Inflammatory macrophage treated with lipopolysaccharide for 4 hours (primary cell): ENCODE measurements around the gene RBFOX1.

Experiments used
- DNase-seq: peaks from one replicate; pipeline ENCODE4 v3.0.0-alpha.2; 2020

Gene RBFOX1

DNA sequence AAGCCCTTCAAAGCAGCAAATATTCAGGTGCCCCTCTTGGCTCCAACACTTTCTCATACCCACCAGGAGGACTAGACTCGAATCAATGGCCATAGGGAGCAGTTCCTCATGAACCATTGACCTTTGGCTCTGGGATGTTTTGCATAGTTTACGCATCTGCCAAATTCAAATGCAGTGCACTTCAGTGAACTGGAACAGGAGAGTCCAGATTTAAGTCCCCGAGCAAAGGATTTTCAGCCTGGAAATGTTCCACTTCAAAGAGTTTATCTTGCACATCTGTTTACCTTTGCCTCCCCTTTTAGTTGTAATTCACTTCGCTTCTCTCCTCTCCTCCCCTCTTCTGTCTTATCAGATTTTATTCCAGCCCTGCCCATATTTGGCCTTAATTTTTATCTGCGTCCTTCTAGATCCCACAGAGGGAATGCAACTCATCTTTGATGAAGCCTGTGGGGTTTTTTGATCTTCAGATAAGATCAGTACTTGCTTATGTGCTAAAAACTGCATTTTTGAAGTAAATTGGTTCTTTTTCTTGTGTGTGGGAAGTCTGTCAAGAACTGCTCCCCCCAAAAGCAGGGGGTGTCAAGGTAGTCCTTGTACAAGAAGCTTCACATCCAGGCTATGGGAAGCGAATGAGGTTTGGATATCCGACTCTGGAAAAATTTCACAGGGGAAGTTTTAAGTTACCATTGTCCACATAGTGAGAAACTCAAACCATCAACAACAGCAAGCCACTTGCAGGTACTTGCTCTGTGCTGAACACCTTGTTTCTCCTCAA, 281.6 kb downstream of the RBFOX1 start:
- DNase-seq = no peak

DNA sequence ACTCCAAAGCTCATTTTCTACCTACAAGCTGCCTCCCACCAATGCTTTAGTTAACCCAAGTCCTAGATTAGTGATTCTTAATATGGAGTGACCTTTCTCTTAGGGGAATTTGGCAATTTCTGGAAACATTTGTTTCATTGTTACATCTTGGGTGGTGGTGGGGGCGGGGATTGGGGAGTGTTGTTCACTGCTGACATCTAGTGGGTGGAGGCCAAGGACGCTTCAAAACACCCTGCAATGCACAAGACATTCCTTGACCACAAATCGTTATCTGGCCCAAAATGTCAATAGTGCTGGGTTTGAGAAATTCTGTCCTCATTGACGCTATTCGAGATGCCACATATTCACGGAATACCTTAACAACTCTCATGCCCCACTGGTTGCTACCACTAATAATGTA, 282.9 kb downstream of the RBFOX1 start:
- DNase-seq = no peak

DNA sequence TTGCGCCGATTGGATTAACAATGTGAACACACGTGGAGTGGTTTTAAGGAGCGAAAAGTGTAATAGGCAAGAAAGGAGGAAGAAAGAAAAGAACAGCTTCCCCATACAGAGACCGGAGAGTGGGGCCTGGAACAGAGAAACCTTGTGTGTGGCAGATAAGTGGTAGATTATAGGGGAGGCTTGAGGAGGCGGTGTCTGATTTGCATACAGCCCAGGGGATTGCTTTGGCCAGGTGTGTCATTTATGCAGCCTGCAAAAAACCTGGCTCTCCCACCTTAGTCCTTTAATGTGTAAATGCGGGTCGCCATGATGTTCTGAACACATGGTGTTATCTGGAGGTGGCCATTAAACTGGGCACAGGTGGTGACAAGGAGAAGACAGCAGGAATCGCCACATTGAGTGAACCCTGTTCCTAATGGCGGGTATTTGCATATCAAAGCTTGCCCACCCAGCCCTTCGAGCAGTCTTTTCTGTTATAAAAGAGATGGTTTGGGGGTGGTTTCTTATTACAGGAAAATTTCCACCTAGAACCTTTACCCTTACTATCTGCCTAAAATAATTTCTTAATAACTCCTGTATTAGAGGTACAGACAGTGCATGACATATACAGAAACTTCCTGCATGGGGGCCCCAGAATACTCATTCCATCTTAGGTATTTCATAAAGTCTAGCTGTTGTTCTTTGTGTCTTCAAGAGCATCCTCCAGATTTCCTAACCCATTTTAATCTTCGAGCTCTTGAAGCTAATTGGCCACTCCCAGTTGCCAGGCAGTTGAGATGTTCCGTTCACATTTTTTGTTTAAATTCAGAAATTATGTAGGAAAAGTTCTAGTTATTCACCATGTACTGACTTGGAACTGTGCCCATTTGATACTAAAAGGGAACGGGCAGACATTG, 292.5 kb downstream of the RBFOX1 start:
- no peak for DNase-seq

DNA sequence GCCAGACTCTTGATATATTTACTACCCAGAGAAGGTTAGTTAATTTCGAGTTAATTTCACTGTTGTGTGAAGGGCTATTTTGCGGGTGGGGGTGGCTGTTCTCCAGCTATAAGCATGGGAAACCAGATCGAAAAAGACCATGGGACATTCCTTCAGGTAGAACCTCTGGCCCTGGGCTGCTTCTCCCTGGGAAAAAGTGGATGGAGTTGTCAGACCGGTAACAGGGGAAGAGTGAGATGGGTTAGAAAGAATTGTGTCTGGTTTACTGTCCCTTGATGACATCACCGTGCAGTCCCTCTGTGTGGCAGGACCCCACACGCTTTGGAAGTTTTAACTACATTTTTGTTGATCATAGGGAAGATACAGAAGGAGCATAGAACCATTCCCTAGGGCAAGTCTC, 296.3 kb downstream of the RBFOX1 start:
- DNase-seq = no peak

DNA sequence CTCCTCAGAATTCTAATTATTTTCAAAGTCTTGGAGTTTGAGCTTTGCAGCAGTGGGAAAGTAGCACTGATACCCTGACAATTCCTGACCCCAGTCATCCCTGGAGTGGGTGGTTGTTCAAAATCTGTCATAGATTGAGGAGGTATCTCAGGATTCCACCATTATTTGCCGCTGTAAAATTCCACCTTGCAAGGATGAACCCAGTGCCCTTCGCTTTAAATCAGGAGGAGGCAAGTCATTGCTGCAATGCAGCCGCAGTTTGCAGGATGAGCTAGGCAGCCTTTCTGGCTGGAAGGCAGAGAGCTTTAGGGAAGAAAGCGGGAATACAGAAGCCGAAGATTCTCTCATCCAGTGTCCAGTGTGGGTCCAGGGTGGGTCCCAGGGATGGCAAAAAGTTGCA, 296.9 kb downstream of the RBFOX1 start:
- DNase-seq = no peak

DNA sequence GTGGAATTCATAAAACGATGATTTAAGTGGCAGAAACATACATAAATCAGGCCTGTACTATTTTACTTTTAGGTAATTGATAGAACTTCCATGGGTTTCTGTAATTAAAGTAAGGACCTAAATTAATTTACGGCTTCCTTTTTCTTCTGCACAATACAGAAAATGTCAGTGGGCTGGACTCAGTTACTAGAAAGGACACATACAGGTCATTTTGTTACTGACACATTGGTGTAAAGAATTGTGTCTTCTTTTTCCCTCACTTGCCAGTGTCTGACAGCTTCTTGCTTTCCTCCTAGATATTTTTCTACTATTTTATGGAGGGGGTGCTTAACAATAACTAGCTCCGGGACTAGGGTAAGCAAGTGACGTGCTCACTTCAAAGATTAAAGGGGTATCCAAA, 304.8 kb downstream of the RBFOX1 start:
- no peak for DNase-seq

DNA sequence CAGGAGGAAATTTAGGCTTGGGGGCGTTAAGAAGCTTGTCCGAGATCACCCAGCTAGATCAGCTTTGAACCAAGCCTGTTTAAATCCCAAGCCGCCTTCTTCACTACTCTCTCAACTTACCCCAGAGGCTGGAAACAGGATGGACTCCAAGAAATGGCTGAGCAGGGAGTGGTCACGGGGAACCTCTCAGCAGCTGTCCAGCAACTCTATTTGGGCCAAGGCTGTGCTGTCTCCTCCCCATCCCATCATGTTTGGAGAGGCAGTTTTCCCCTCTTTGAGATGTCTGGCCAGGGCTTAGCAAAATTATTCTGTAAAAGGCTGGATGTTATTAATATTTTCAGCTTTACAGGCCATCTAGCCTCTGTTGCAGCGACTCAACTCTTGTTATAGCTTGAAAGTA, 305.7 kb downstream of the RBFOX1 start:
- no peak for DNase-seq

DNA sequence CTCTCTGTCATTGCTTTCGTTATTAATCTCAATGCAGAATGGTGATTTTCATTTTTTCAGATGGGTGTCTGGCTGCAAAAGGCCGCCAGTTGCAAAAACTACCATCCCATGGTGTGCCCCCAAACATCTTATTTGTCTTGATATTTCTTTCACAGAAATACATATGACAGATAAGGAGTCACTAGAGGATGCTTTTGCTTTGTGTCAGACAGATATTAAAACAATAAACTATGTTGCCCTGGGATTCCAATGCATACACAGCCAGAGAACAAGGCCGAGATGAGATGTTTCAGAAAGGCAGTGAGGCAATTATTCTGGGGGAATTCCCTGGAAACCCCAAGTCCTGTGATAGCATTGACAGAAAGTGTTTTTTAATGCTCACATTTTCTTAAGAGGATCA, 307.7 kb downstream of the RBFOX1 start:
- no peak for DNase-seq

DNA sequence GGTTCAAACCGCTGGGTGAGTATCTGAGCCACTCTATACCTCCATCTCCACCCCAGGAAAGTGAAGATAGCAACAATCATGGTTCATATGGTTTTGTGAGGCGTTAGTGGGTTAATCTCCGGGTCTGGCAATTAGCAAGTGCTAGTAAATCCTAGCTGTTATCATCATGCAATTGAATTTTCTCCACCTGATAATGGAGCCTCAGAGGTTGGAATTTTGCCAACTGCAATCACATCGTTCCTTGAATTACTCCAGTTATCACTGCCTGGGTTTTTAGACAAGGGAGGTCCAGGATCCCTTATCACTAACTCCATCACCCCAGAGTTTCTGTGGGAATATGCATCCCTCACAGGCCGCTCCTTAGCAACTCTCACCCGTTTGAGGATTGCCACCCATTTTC, 311.5 kb downstream of the RBFOX1 start:
- DNase-seq = no peak

DNA sequence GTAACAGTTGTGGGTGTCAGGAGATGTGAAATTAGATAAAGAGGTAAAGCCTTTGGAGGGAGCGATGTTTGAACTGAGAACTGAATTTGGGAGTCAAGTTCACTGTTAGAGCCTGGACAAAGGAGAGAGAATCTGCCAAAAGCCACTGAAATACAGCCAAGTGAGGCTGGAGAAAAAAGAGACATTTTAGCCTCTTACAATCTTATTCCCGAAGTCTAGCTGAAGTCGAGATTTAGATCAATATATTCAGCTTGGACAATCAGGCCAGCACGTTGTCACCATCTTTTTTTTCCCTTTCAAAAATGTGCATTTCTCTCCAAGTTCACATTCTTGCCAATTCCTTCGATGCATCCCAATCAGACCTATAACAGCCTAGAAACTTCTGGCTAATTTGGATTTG, 312.2 kb downstream of the RBFOX1 start:
- no peak for DNase-seq

DNA sequence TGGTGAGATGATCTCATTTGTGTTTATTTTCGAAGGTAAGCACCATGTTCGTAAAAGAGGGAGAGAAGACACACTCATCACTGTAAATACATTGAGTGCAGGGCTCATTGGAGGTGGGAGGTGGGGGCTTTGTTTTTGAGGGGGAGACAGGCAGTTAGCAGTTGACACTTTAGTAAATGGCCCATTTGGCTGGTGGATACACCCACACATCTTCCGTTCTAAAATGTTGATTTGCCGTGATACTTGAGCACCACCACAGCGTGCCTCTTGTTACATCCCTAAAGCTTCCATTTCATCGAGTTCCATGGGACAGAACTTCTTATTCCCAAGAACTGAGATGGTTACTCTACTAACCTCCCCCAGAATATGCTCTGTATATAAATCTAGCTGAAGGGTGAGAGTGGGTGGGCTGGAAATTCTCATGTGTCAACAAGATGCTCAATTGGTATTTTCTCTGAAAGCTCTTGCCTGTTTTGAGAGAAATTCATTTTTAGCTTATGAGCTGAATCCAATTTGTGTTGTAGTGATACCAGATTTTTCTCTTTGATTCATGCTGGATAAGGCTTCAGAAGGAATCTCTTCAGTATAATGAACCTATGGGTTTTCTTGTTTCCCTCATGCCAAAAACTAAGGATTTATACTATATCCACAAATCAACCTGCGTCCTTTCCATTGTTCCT, 314.3 kb downstream of the RBFOX1 start:
- DNase-seq = no peak

DNA sequence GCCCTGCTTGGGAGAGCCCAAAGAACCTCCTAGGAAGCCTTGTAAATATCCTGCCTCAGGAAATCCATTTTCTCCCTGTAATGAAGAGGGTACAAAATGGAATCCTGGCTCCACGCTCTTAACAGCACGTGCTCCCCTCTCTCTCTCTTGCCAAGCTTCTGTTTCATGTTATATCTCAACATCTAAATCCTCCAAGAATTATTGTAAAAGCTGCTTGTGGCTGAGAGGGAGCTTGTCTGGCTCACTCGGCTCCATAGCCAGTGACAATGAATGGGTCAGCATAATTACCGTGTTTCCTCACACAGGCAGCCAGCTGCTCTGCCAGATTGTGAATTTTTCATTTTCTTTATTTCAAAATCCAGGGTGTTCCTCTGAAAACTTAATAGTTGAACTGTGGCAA, 317.8 kb downstream of the RBFOX1 start:
- DNase-seq = no peak

DNA sequence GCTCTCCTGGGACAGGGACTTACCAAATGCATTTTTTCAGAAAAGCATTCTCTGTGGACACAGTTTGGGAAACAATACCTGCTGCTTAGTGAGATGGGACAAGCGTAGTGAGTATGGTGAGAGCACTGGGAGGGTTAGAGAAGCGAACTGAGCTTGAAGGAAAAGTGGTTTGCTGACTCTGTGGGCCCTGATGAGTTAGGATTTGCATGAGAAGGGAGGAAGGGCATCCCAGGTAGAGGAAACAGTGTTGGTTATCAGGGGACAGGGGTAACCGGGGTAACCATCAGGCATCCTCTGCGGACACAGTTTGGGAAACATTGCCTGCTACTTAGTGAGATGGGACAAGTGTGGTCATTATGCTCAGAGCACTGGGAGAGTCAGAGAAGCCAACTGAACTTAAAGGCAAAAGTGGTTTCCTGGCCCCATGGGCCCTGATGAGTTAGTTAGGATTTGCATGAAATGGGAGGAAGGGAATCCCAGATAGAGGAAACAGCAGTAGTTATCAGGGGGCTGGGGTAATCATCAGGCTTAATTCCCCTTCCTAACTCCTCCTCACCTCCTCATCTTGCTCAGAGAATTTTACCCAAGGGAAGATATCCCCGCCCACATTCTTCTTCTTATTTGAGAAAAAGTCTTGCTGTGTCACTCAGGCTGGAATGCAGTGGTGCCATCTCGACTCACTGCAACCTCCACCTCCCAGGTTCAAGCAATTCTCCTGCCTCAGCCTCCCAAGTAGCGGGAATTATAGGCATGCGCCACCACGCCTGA, 319.3 kb downstream of the RBFOX1 start:
- DNase-seq = no peak

DNA sequence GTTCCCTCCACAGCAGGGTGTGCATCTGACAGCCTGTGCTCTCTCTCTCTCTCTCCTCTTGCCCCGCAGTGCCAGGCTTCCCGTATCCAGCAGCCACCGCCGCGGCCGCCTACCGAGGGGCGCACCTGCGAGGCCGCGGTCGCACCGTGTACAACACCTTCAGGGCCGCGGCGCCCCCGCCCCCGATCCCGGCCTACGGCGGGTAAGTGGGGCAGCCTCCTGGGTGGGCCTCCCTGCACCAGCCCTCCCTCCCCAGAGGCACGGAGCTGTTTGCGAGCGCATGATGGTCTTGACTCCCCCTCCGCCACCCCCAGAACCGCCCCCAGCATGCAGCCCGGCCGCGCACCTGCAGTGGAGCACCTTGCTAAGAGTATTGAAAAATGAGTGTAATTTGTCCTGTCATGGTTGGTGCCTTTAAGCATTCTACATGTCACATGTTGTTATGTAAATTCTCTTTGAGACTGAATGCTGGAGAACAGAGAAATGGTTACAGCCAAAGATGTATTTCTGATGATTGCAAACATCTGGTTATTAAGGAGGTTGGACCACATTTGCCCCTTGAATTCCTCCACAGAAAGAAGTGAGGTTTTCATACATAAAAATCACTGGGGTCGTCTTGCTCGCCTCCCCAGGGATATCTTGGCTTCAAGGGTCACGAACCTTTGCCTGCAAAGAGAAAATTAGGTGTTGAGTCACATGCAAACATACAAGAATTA, 321.3 kb downstream of the RBFOX1 start:
- DNase-seq = no peak

DNA sequence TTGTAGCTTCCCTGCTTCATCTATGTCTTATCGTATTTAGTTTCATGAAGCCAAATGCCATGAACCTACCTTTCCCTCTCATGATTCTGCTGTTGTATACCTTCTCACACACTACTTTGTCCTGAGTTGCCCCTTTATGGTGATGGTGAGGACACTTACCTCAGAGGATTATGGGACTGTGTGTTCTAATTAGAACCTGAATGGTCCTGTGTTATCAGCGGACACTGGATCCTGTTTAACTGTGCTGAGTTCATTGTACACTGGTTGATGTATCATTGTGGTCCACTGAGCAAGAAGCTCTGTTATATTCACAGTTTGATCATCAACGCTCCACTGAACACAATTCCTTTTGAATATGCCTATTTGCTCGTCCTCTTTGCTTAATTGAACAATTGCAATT, 343.0 kb downstream of the RBFOX1 start:
- DNase-seq = no peak

DNA sequence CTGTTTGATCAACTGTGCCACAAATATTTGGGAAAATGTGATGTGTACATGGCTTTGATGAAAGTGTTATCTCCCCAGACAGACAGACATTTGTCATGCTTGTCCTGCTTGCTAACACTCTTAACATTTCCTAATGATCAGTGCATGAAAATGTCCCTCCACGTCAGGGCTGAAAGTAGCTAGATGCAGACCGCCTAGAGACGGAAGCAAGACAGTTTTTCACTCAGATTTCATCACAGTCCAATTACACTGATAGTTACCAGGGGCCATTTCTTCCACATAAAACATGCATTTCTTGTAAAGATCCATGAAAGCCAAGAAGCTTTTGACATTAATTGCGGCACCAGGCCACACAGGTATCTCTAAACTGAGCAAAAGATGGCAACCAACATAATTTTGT, 347.7 kb downstream of the RBFOX1 start:
- no peak for DNase-seq

DNA sequence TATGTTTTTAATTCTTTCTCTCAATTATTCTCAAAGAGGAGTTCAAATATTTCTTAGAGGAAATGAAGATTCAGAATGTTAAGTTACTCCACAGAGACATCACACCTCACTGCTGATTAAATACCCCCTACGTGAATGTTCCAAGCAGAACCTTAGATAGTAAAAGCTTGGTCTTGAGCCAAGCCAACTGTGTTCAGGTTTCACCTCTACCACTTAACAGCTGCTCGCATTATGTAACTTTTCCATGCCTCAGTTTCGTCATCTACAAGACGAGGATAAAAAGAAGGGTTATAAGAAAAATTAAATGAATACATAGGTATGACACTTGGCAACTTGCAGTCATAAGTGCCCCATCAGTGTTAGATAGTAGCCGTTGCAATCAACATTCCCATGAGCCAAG, 356.2 kb downstream of the RBFOX1 start:
- DNase-seq = no peak

DNA sequence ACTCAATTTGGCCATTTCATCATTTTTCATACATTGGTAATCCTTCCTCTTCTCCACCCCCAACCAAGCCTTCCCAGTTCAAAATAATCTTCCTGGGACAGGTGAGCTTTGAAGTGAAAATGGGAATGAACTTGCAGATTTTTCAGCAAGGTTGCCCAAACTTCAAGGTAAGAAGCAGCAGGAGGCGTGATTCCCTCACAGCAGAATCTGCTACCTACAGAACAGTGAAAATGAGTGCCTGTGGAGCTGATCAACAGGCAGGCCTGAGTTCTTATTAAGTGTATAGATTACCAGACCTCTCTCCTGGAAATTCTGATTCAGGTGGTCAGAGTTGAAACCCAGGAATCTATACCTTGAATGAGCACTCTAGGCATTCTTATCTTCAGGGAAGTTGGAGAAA, 356.6 kb downstream of the RBFOX1 start:
- no peak for DNase-seq

DNA sequence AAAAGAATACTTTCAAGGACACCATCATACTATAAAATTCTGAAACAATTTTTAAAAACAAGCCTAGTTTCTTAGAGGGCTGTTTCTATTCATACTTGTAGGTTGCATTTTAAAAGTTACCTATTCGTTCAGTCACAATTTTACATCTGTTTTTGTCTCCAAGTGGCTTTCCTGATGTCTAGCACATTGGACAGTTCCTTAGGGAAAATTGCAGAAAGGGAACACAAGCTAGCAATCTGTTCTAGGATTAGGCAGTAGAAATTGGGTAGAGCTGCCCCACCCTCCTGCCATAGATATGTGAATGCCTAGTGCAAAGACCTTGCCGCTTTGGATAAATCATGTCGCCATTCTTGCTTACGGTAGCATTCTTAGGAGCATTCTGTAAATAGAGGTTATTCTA, 358.9 kb downstream of the RBFOX1 start:
- DNase-seq = no peak

DNA sequence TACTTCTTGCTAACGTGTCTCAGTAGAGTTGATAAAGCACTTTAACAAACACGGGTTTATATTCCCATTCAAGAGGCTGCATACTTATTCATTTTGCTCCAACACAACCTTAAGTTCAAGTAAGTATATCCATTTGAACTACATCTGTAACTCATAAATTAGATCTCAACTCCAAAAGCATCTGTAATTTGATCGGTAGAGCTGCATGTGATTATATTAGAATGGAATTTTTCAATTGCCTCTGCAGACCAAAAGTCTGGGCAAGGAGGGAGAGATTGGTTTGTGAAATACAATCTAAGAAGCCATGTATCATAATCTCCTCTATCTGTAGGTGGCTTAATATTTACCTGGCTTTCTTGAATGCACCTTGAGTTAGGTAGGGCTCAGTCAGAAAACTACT, 371.0 kb downstream of the RBFOX1 start:
- no peak for DNase-seq

DNA sequence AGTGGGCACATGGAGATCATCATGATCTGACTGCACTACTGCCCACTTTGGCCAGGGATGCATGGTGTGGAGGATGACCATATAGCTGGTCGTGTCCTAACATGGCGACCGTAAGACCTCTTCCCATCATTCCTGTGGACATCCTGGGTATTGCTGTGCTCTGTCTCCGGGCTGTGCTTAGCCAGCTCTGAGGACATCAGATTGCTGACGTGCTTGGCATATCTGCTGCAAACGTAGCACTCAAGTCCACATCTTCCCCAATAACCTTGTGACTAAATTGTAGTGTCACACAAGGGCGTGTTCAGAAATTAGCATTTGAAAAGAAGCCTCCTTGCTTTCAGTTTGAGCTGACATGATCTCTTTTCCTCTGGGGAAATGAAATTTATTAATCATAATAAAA, 373.2 kb downstream of the RBFOX1 start:
- DNase-seq = no peak

DNA sequence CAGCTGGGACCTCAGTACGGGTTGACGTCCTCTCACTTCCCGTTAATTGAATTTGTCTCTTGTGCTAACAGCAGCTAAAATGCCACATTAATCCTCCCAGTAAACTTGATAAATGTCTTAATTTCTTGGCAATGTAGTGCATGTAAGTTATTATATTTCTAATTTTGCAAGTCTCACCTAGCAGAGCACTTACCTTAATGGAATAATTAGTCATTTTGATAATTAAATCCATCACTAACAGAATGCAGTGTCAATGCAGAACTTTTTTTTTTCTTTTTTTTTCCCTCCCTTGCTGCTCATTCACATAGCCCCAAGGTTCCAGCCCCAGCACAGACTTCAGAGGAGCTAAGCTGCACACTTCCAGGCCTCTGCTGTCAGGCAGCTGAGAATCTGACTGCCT, 376.5 kb downstream of the RBFOX1 start:
- DNase-seq = no peak
